H1 (cell line): Measurements from ENCODE around the gene PER2. TPM values are rescaled to one million over a fixed set of nuclear protein-coding genes. Genes with fewer than 3 reads are reported as not detected.

Source experiments
- ASH2L ChIP-seq: fragments of 200-600, 300-600 bp; sonication (generic); IDR thresholded peaks from one replicate; pipeline ENCODE4 v1.7.1; 2017; ENCODE audit warnings: low read length
- EP300 ChIP-seq, 2 experiments: IDR thresholded peaks; 1 replicate in 1 of 2; 2 replicates in 1 of 2; pipeline ENCODE4 v1.6.1; 2011 to 2012; ENCODE audit warnings: low read depth in 2 of 2, low read length in 2 of 2, mild to moderate bottlenecking in 2 of 2, borderline replicate concordance in 1 of 2, inconsistent platforms in 1 of 2, moderate library complexity in 1 of 2
- MAFK ChIP-seq: IDR thresholded peaks from 2 replicates; pipeline ENCODE4 v1.6.1; 2012; ENCODE audit warnings: low read depth, mild to moderate bottlenecking, improper control_type of control experiment, low read length
- SP2 ChIP-seq: IDR thresholded peaks from 2 replicates; pipeline ENCODE4 v1.6.1; 2012; ENCODE audit warnings: mild to moderate bottlenecking, low read length, inconsistent platforms
- SP4 ChIP-seq: IDR thresholded peaks from 2 replicates; pipeline ENCODE4 v1.6.1; 2012; ENCODE audit warnings: low read length, inconsistent platforms
- polyA plus RNA-seq, 7 experiments: library from polyadenylated mRNA; depleted of rRNA in 3 of 7; stranded (reverse) in 5 of 7; unstranded in 2 of 7; fragments of >200 nt in 5 of 7; fragments of 200-250 nt in 2 of 7; gene quantifications; 1 replicate in 5 of 7; 2 replicates in 1 of 7; 4 replicates in 1 of 7; pipeline versions ENCODE4 v1.2.1 to v1.2.3, GENCODE V29; 2011 to 2013; ENCODE audit warnings: missing spikeins in 2 of 7, mixed read lengths in 2 of 7
- total RNA-seq: library from RNA; stranded (reverse); fragmentation: NEBNext Ultra II Directional; extraction: Animal tissue kit (Norgen Biotek cat#: 25700); gene quantifications from 2 replicates; pipeline ENCODE4 v1.2.1, GENCODE V29; 2021

The PER2 gene
- total and polyA plus RNA-seq, 2 of the 8 experiments (the other 6 are each of a cell fraction or from before 2014, with no cell fraction given), result 0.91 to 5.5 TPM

DNA sequence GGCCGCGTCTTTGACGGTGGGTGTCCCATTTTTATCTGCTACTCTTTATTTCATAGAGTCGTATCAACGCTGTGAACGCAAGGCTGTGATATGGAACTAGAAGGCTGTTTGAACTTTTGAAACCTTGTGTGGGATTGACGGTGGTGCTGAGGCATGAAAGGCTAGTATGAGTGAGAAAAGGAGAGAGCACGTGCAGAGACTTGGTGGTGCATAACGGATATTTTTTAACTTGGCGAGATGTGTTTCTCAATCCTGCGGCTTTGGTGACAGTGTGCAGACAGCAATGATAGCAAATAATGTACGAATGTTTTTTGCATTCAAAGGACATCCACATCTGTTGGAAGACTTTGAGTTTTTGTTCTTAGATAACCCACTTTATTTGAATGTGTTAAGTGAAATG lies 54.8 kb downstream of the PER2 start (continued):
- no peak for TF ChIP-seq SP2
- TF ChIP-seq EP300 (IDR thresholded peaks at IDR 0.05; ENCODE audit: borderline replicate concordance in 1 of 2, low read depth in 2 of 2, low read length in 2 of 2), result no peak
- TF ChIP-seq SP4, result no peak
- no peak for TF ChIP-seq ASH2L
- TF ChIP-seq MAFK, result no peak
